GM23338 (cell line): Measurements from ENCODE around the gene PRSS27.

Source experiments
- CREB1 ChIP-seq: fragments of 250-450 bp; sonication (Bioruptor Pico); IDR thresholded peaks from 2 replicates; pipeline ENCODE4 v1.5.0; 2020; ENCODE audit warnings: low read depth, mild to moderate bottlenecking, moderate library complexity
- CTCF ChIP-seq, 2 experiments: fragments of 200-600 bp in 1 of 2; sonication (generic) in 1 of 2; conservative IDR thresholded peaks; 2 replicates each; pipeline versions ENCODE4 v1.5.1 to v1.6.1; 2016 to 2017; ENCODE audit warnings: antibody characterized with exemption in 2 of 2, low read depth in 2 of 2, mild to moderate bottlenecking in 2 of 2, moderate library complexity in 1 of 2
- ETS1 ChIP-seq: IDR thresholded peaks from 2 replicates; pipeline ENCODE4 v1.6.1; 2016; ENCODE audit warnings: antibody characterized with exemption
- EZH2 ChIP-seq: fragments of 200-600 bp; sonication (generic); IDR thresholded peaks from one replicate; pipeline ENCODE4 v1.8.0; 2017; ENCODE audit warnings: antibody characterized with exemption, mild to moderate bottlenecking, low read depth; ENCODE audit not compliant: unreplicated experiment
- EZH2phosphoT487 ChIP-seq: fragments of 200-600 bp; sonication (generic); IDR thresholded peaks from one replicate; pipeline ENCODE4 v1.8.1; 2018; ENCODE audit warnings: antibody characterized with exemption; ENCODE audit not compliant: unreplicated experiment
- JUNB ChIP-seq: IDR thresholded peaks from one replicate; pipeline ENCODE4 v1.6.1; 2016; ENCODE audit warnings: antibody characterized with exemption; ENCODE audit not compliant: unreplicated experiment
- POLR2AphosphoS5 ChIP-seq: IDR thresholded peaks from 2 replicates; pipeline ENCODE4 v1.6.1; 2016; ENCODE audit warnings: antibody characterized with exemption, low read depth
- REST ChIP-seq: IDR thresholded peaks from one replicate; pipeline ENCODE4 v1.6.1; 2018; ENCODE audit warnings: antibody characterized with exemption; ENCODE audit not compliant: unreplicated experiment
- STAT1 ChIP-seq: IDR thresholded peaks from one replicate; pipeline ENCODE4 v1.6.1; 2016; ENCODE audit warnings: antibody characterized with exemption; ENCODE audit not compliant: unreplicated experiment
- ZNF114 ChIP-seq: fragments of 250-450 bp; sonication (Bioruptor Pico); IDR thresholded peaks from 2 replicates; pipeline ENCODE4 v1.5.0; 2020; ENCODE audit warnings: mild to moderate bottlenecking, moderate library complexity
- ZNF462 ChIP-seq: fragments of 250-450 bp; sonication (Bioruptor Pico); IDR thresholded peaks from 2 replicates; pipeline ENCODE4 v1.5.0; 2020; ENCODE audit warnings: mild to moderate bottlenecking, moderate library complexity

GRCh38 chr16:2699791-2700600 lies 20.0 kb downstream of the PRSS27 start:
- TF ChIP-seq POLR2AphosphoS5 (no peak), CTCF (conservative IDR thresholded peaks at IDR 0.05; ENCODE audit: low read depth in 2 of 2) (no peak), REST (no peak), STAT1 (no peak), EZH2phosphoT487 (no peak), ZNF114 (no peak), CREB1 (CRISPR knock-in tag) (no peak), EZH2 (no peak), JUNB (no peak), ETS1 (no peak), ZNF462 (CRISPR knock-in tag) (no peak)
